ENCODE results near the gene LY6G6C.

LY6G6C gene

GRCh38 chr6:31676904-31677303 is 44.6 kb downstream of the LY6G6C start:
- DNase-seq, result no peak

DNA sequence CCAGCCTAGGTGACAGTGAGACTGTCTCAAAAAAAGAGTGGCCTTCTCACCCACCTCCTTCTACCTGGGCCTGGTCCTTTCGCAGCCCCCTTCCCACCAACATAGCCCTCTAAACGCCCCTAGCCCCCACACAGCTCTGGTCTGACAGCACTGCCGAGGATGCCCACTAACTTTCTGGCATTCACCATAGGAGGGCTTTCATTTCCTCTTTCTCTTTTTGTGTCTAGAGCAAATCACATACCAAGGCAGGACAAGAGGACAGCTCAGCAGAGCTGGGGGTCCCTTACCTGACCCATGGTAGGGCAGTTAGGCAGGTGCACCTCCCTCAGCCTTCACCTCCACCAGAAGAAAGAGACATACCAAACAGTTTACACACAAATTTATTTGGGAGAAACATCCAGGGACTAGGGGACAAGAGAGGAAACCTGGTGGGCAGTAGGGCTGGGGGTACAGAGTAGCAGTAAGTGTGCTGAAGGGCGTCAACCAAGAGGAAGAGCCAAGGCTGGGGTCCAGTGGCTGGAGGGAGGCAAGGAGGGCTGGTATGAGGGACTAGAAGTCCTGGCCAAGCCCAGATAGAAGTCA is 45.1 kb downstream of the LY6G6C start:
- no peak for DNase-seq

DNA sequence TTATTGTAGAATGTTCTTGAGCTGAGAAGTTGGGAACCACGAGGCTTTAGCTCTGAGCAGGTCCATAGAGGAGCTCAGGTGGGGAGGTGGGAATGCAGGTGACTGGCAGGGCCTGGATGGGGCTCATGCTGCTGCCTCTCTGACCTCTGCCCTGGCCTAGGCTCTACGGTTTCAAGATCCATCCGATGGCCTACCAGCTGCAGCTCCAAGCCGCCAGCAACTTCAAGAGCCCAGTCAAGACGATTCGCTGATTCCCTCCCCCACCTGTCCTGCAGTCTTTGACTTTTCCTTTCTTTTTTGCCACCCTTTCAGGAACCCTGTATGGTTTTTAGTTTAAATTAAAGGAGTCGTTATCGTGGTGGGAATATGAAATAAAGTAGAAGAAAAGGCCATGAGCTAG is 51.9 kb downstream of the LY6G6C start, which contains the start of gene LY6G5B:
LY6G5B (plus strand) TSS at position 301 of the 400 bp plus-strand sequence. CDS start 975 bp downstream, outside the sequence.
- no peak for DNase-seq
